GM19238 (cell line): ENCODE results near the gene C5orf46.
"Not testable (repeated sequence)": the region's sequence is repeated elsewhere in the genome, so short reads cannot be mapped to it uniquely, and the experiment has no call there.

Experiments used
- DNase-seq: peaks from one replicate; pipeline ENCODE4 v3.0.0; 2011; ENCODE audit warnings: low spot score; ENCODE audit not compliant: insufficient read length

C5orf46 gene

GRCh38 chr5:147895864-147896263 is 10.5 kb downstream of the C5orf46 start:
- DNase-seq, result no peak

- no peak for DNase-seq
Observed at GRCh38 chr5:147893820-147894219, 12.5 kb downstream of the C5orf46 start.

- no peak for DNase-seq
Observed at GRCh38 chr5:147892696-147893296, 13.5 kb downstream of the C5orf46 start.

DNA sequence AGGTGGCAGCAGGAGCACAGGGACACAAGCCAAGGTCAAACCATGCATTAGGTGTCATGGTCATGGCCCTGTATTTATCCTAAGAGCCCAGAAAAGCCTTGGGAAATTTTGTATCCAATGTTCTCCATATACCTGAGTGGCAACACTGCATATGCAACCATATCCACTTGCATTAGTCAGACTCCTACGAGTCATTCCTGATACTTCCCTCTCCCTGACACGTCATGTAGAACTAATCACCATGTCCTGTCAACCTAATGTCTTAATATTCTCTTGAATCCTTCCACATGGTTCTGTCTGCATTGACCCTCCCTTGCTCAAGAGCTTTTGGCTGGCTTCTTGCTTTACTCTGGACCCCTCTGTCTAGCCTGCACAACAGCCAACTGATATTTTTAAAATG is 18.4 kb downstream of the C5orf46 start:
- no peak for DNase-seq

- DNase-seq, result no peak
Observed at GRCh38 chr5:147887026-147887627, 19.2 kb downstream of the C5orf46 start.

- DNase-seq, result no peak
Observed at GRCh38 chr5:147882586-147883313, 23.6 kb downstream of the C5orf46 start.

- DNase-seq, result no peak
Observed at GRCh38 chr5:147880487-147880886, 25.9 kb downstream of the C5orf46 start.

DNA sequence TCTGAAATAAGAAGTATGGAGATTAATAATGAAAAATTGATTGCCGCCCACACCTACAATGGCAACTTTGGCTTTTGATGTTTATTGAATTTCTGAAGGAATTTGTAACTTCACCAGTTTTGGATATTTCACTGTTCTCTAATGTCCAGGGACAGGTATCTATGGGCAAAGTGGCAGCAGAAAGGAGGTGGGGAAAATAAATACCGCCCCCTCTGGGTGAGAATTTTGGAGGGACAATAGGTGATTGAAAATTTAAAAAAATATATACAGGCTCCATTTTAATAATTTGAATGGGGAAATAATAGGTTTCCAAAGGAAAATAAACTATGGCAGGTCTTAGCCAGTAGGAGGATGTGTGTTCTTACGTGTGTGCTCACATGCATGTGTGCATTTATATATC is 26.6 kb downstream of the C5orf46 start:
- DNase-seq, result no peak

- DNase-seq, result no peak
Observed at GRCh38 chr5:147878066-147878759, 28.1 kb downstream of the C5orf46 start, which contains the start of gene SCGB3A2. SCGB3A2 (plus strand) TSS chr5:147878711; CDS start chr5:147878804, 93 bp downstream.

GRCh38 chr5:147876626-147877025 is 29.7 kb downstream of the C5orf46 start:
- DNase-seq, result no peak

GRCh38 chr5:147876141-147876540 is 30.2 kb downstream of the C5orf46 start:
- DNase-seq, result no peak

- no peak for DNase-seq
Observed at GRCh38 chr5:147874910-147875367, 31.4 kb downstream of the C5orf46 start.

DNA sequence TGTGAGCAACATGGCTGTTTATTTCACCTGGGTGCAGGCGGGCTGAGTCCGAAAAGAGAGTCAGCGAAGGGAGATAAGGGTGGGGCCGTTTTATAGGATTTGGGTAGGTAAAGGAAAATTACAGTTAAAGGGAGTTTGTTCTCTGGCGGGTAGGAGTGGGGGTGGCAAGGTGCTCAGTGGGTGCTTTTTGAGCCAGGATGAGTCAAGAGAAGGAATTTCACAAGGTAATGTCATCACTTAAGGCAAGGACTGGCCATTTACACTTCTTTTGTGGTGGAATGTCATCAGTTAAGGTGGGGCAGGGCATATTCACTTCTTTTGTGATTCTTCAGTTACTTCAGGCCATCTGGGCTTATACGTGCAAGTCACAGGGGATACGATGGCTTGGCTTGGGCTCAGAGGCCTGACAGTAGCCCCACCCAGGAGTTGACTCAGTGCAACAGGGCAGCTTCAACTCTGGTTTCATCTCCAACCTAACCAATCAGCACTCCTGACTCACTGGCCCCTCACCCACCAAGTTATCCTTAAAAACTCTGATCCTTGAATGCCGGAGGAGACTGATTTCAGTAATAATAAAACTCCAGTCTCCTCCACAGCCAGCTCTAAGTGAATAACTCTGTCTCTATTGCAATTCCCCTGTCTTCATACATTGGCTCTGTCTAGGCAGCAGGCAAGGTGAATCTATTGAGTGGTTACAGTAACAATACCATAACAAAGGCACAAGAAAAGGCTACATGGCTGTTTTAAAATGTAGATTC is 32.0 kb downstream of the C5orf46 start:
- not testable (repeated sequence) for DNase-seq

DNA sequence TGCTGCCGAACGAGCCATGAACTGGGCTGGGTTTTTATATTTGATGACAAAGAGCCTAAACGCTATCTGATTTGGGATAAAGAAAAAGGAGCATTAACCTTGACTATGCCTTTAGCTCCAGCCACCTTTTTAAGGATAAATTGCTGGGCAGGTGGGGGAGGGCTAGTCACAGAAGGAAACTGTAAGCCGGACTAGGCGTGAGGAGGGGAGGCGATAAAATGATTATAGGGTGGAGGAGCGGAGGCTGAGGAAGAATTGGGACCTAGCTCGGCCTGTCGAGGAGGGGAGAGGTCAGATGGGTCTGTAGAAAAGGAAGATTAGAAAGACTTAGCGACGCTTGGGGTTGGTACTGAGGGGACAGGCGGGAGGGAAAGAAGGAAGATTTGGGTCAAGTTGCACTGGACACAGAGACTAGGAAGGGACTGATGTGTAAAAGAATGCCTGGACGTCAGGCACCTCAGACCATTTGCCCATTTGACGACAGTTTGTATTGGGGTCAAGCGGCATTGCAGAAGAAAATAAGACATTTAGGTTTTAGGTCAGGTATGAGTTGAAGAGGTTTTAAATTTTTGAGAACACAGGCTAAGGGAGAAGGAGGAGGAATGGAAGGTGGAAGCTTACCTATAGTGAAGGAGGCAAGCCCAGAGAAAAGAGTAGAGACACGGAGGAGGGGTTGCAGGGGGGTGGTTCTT is 33.4 kb downstream of the C5orf46 start:
- DNase-seq, result not testable (repeated sequence)

GRCh38 chr5:147871980-147872549 is 34.3 kb downstream of the C5orf46 start:
- DNase-seq, result not testable (repeated sequence)

DNA sequence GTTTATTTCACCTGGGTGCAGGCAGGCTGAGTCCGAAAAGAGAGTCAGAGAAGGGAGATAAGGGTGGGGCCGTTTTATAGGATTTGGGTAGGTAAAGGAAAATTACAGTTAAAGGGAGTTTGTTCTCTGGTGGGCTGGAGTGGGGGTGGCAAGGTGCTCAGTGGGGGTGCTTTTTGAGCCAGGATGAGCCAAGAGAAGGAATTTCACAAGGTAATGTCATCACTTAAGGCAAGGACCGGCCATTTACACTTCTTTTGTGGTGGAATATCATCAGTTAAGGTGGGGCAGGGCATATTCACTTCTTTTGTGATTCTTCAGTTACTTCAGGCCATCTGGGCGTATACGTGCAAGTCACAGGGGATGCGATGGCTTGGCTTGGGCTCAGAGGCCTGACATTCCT is 36.4 kb downstream of the C5orf46 start:
- not testable (repeated sequence) for DNase-seq

DNA sequence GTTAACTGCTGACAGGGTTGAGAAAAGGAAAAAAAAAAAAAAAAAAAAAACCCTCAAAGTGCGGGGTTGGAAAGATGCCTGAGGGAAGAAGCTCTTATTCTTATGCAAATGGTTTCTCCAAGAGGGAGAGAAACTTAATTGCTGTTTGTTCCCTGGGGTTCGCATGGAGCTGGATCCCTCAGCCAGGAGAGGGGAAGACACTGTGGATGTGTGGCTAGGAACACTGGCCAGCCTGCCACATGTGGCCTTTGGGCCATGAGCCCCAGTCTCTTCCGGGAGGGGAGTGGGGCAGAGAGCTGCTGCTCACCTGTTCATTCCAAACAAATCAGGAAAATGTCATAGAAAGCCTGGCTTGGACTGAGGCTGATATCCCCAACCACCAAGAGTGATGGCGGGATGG is 37.2 kb downstream of the C5orf46 start:
- DNase-seq, result no peak

GRCh38 chr5:147863454-147864158 is 42.7 kb downstream of the C5orf46 start:
- no peak for DNase-seq

DNA sequence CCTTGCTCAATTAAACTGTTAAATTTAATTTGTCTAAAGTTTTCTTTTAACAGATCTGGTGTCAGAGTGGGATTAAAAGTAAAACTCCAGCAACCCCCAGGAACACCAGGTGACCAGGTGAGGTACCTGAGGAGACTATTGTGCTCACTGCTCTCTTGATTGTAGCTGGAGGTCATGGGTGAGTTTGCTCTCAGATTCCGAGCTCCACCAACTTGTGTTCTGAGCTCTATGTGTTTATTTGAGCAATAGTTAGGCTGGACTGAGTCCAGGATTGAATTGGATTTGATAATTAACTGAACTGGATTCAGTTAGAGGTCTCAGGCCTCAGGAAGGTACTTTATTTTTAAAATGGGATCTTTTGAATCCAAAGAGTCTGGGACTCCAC is 45.7 kb downstream of the C5orf46 start:
- DNase-seq, result no peak
